HG03575 (cell line): ENCODE results near the gene ADORA2A.

Experiments
- ATAC-seq: cut with Tn5 transposase; IDR thresholded peaks from one replicate; pipeline ENCODE4 v1.9.1; 2021; ENCODE audit not compliant: unreplicated experiment, insufficient number of reproducible peaks, low FRiP score; ENCODE audit errors: extremely low read depth

Gene ADORA2A

DNA sequence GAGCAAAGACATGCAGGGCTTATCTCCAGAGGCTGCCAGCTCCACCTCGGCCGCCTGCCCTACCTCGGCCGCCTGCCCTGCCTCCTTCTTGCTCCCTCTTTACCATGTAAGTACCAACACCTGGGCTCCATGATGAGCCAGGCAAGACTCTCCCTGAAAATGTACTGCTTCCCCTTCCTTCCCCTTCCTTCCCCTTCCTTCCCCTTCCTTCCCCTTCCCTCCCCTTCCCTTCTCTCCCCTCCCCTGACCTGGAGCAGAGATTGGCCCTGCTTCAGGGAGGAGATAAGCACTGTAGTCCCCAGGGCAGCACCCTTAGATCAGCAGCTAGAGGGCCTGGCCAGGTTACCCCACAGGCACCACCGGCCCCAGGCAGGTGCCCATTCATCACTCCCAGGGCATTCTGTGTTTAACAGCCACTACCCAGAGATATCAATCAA, 25.4 kb upstream of the ADORA2A start:
- no peak for ATAC-seq

DNA sequence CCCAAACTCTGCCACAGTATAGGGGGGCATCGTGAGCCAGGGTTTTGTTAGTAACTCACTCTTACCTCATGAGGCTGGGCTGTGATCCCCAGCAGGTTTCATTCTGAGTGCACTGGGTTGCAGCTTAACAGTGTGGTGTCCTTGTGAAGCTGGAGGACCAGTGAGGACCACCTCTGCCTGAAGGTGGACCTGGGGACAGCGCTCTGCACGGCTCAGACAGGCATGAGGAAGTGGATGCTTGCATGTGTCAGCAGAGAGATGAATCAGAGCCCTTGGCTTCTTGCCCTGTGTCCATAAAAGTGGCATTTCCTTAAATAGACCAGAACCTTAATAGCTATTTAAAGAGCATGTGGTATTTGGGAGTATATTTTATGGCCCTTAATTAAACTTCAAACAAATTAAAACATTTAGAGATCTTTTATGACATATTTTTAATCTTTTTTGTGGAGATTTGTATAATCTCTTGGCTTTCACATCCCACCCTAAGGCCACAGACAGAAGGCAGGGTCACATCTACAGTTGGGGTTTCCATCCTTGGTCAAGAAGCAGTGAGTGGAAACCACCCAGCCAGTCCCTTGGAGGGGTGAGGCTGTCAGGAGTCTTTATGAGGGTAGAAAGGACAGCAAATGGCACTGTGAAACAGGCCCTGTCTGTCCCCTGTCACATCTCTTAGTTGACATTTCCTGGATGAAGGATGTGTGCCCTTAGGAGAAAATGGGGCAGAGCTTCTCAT, 24.8 kb upstream of the ADORA2A start:
- ATAC-seq = no peak

DNA sequence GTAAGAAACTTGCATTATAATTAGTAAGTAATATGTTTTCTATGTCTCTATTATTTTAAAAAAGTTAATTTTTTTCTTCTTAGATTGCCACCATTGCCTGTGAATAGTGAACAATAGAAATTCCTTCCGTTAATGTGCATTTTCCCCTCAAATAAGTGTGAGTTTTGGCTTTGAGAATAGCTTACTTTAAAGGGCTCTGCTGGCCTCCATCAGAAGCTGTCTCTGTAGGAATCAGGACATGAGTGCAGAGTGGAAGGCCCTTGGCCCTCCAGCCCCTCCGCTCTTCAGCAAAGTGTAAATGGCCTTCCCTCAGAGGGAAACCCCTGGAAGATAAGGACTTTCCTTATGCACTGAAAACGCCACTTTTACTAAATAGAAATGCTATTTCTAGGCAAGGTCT, 24.1 kb upstream of the ADORA2A start:
- ATAC-seq = no peak

DNA sequence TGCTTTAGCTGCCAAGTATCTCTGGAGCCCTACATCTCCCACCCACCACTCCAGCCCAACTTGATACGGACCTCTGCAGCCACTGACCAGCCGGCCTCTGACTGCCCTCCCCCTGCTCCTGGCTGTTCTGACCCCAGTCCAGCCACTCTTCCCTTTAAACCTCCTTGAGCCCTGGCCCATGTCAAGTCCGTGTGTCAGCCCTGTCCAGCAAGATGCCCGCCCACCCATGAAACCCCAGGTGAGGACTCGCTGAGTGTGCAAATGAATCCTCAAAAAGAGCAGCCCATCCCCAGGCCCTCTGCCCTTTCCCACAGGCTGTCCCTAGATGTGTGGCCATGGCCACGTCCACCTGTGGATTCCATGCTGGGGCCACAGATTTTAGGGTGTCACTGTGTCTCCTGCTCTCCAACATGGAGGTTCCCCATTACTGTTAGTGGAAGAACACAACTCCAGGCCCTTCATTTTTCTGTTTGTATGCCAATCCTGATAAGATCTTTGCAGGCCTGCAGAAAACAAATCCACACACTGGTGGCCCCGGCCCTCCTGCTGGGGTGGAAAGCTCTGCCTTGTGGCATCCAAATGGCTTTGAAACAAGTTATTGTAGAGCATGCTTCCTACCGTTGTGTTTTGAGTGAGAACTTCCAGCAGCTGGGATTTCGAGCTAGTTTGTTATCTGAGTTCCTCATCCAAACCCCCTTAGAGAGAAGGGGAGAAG, 22.7 kb upstream of the ADORA2A start:
- ATAC-seq = no peak

DNA sequence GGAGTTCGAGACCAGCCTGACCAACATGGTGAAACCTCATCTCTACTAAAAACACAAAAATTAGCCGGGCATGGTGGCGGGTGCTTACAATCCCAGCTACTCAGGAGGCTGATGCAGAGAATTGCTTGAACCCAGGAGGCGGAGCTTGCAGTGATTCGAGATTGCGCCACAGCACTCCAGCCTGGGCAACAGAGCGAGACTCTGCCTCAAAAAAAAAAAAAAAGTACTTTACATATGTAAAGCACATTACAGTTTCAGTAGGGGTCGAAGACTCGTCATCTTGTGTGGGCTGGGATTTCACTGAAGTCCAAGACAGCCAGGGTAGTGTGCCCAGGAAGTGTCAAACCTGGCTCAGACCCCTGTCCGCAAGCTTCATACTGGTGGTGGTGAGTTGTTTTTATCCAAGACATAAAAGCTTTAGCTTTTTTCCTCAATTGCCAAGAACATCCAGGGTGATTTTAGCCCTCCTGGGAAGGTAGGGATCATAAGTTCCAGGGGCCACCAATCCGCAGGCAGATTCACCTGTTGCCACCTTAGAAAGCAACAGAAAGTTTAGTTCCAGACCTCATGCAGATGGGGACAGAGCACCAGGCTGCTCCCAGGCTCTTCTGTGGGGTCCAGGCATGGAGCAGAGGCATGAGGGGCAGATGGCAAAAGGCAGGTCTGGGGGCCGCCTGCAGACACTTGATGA, 21.6 kb upstream of the ADORA2A start:
- no peak for ATAC-seq

DNA sequence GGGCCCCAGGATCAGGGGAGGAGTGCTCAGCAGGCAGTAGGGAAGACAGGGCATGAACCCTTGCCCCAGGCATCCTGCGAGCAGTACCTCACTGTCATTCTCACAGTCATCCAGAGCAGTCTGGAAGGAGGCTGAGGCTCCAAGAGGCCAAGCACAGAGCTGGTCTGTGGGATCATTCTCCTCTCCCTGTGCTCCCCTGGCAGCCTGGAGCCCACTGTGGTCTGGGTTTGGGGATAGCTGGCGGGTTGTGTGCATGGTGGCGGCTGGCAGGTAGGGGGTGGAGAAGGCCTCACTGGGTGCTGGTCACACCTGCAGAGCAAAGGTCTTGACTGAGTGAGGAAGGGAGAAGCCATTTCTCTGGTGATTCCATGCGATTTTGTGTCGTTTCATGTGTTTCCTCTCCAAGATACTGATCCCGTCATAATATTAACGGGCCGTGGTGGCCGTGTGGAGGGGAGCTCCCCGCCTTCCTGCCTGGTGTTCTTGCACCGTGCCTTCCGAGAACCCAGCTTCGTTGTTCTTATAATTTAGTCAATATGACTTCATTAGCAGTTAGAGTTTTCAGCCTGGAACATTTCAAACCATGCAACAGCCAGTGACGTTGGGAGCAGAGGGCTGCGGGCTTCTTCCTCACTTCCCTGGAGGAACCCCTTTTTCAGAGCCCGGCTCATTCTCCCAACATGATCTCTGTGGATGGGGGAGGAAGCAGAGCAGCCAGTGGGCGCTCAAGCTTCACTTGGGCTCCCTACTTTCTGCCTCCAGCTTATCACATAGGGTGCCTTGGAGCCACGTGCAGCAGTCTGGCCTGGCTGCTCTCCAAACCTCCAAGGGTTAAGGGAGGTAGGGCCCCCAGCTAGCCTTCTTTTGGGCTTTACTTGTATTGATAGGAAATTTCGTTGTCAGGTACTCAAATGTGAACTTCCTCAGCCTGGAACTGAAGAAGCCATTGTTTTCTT, 20.8 kb upstream of the ADORA2A start:
- no peak for ATAC-seq

DNA sequence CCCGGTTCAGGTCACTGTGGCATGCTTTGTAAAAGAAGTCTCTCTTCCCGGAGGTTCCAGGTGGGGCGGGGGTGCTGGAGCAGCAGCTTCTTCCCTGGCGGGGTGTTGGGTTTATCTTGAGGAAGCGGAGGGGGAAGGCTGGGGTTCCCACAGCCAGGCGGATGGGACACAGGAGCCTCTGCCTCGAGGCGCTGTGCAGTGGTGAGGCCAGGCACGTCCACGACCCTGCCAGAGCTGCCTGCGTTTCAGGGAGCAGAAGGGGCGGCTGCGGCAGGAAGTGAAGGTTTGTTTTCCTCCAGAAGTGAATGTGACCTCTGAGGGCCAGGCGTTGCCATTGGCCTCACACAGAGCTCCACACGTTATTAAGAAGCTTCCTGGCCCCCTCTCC, 20.1 kb upstream of the ADORA2A start:
- no peak for ATAC-seq

DNA sequence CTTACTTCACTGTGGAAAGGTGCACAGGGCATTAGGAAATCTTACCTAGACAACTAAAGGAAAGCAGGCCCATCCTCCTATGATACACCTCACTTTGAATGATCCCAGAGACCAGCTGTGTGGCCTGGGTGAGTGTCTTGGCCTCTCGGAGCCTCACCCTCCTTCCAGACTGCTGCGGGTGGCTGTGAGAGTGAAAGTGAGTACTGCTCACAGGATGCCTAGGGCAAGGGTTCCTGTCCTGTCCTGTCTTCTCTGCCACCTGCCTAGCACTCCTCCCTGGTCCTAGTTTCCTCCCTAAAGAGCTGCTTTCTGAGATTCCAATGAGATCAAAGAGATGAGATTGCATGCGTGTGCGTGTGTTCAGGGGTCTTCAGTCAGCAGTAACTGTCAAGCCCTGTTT, 19.5 kb upstream of the ADORA2A start:
- ATAC-seq = no peak

DNA sequence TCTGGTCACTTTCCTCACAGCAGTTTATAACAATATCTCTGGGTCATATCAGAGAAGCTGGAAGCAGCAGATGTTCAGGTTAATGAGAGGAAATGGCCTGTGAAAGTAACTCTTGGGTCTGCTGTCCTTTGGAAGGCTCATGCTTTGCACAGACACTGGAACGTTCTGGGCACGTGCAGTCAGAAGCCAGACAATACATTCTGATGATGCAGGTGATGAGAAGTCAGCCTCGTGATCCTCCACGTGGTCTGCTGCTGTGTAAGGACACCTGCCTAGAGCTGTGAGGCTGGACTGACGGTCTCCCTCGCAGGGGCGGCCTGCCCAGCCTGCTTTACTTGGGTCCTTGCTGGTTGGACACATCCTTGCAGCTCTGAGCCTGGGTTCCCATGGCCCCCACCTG, 18.8 kb upstream of the ADORA2A start:
- ATAC-seq = no peak

DNA sequence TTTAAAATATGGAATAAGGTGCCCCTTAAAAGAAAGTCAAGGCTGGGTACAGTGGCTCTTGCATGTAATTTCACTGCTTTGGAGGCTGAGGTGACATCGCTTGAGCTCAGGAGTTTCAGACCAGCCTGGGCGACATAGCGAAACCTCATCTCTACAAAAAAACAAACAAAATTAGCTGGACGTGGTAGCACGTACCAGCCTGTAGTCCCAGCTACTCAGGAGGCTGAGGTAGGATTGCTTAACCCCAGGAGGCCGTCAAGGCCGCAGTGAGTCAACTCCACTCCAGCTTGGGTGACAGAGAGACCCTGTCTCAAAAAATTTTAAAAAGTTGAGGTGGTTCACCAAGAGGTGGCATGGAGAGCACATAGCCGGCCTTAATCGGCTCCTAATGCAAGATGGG, 17.7 kb upstream of the ADORA2A start:
- no peak for ATAC-seq

DNA sequence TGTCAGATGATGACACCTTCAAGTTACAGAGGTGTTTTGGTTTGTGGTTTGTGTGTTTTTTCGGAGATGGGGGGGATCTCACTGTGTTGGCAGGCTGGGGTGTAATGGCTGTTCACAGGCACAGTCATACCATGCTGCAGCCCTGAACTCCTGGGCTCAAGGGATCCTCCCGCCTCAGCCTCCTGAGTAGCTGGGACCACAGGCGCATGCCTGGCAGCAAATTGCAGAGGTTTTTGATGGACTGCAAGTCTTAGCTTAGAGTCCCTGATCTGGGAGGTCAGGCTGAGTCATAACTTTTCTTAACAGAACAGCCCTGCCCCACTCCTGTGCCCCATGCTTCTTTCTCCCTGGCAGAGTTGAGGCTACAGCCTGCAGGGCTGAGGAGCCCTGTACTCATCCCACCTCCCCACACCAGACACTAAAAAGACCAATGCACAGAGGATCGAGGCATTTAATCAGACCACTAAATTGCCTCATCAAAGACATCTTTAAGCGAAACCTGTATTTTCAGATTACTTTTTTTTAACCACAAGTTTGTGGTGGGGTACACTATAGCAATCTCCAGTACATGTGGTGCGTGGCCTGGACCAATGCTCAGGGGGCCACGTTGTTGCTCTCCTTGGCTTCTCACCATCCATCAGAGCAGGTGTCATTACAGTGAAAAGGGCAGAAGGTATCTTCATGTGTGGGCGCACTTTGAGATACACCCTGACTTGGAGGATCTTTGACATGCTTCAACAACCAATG, 17.1 kb upstream of the ADORA2A start:
- no peak for ATAC-seq

DNA sequence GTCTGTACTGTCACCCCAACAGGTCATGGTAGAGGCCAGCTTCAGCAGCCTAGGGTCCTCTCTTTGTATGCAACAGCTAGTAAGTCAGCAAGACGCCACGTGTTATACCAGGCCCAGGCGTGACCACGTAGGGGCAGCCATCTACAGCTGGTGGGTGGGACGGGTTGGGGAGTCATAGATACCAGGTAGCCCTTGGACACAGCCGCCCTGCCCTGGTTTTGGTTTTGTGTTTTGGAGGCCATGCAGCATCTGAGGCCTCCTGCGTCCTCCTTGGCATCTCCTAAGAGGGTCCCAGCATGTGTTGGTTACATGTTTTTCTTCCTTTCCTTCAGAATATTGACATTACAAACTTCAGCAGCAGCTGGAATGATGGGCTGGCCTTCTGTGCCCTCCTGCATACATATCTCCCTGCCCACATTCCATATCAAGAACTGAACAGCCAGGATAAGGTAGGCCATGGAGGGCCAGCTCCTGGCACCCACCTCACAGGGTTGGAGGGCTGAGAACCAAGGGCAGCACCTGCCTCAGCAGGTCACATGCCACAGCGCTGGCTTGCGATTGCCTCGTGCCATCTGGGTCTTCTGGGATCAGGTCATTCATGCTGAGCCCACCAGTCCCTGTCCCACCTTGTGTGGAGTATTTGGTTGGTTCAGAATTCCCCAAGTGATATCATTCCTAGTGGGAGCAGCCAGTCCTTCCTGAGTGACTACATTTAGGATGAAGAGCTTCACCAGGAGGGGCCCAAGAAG, 16.0 kb upstream of the ADORA2A start:
- ATAC-seq = no peak

DNA sequence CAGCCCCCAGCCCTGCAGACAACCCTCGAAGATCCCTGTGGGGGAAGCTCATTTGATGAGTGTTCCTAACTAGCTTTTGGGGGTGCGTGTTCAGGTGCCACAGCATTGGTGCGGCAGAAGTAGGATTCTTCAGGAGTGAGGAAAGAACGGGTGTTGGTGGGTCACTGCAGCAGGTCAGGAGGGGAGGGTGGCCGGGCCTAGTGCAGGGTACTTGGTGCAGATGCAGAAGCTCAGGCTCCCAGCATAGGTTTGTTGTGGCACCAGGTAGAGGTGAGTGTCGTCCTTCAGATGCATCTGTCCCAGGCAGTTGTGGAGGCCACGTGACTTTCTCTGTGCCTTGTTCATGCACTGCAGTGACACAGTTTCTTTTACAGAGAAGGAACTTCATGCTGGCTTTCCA, 15.1 kb upstream of the ADORA2A start:
- ATAC-seq = no peak

DNA sequence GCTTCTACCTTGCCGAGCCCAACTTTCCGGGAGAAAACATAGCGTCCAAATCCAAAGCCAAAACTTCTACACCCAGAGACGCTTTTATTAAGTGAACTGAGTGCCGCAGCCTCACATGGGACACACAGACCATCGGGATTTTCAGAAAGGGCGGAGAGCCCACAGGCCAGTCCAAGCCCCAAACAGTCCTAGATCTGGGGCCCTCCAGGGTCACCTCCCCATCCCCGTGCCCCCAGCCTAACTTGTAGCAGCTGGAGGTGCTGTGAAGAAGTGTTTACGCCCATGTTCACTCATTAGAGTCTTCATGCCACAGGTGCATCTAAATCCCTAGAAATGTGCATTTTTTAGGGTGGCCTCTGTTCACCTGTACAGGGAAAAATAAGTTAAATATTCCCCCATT, 14.1 kb upstream of the ADORA2A start:
- ATAC-seq = no peak

DNA sequence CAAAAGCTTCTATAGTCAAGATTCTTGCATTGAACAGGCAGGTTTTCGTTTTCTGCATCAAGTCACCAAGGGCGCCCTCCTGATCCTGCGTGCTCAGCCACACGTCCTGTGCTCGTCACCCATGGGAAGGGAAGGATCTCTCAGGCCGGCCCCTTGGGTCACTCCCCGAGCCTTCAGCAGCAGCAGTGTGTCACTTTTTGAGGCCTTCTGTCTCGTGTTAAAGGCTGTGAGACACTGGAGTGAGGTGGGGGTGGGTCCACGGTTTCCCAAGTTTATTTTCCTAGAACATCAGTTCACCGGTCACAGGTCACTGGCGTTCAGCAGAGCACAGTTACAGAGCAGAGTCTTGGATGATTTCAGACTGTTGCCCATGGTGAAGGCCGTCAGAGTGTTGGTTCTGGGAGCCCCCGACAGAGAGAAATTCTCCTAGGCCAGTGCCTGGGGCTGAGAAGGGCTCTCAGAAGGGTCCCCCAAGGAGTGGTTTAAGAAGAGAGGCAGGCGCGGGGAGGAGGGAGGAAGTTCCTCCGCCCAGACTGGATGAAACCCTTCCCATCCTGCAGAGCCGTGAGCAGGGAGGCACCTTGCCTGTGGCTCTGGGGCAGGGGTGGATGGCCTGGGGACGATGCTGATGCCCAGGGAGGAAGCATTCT, 13.5 kb upstream of the ADORA2A start:
- no peak for ATAC-seq

DNA sequence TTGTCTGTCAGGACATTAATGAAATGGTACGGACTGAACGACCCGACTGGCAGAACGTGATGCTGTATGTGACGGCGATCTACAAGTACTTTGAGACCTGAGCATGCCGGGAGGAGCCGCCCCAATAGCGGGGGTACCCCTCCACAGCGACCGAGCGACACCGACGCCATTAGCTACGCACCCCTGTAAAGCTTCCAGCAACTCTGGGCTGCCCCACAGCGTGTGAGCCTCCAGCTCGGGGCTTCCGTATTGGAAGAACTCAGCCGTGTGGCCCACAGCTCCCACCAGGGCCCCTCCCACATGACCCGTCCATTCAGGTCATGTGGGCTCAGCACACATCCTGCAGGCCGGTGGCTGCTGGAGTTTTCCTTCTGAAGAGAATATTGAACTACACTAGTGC, 12.9 kb upstream of the ADORA2A start:
- ATAC-seq = no peak
